Body of pancreas (tissue), 4 donors: Measurements from ENCODE around the gene MFSD12. TPM values are rescaled to one million over a fixed set of nuclear protein-coding genes. Genes with fewer than 3 reads are reported as not detected.
A peak's percentile ranks its signal among the peaks of the same experiment; 100 is the strongest.

Experiments used
- ATAC-seq: fragments of 150-250 bp; one replicate; pipeline ENCODE4 v1.9.1; 2016
- DNase-seq, 4 donors: peaks; one replicate each; pipeline ENCODE4 v3.0.0-alpha.2; 2019
- H3K27ac ChIP-seq, 4 donors: fragments of 200-600 bp; sonication (generic); 1 replicate in 3 of 4; 2 replicates in 1 of 4; pipeline versions ENCODE4 v1.5.1 to v1.6.1; 2016 to 2019; ENCODE audit warnings: mild to moderate bottlenecking in 1 of 4, mixed read lengths in 1 of 4, moderate library complexity in 1 of 4
- H3K27me3 ChIP-seq, 2 donors: fragments of 200-600 bp; sonication (generic); one replicate each; pipeline ENCODE4 v1.6.0; 2016; ENCODE audit warnings: mild to moderate bottlenecking in 1 of 2
- H3K36me3 ChIP-seq, 2 donors: fragments of 200-600 bp; sonication (generic); replicated peaks in 1 of 2; 2 replicates each; pipeline ENCODE4 v1.5.1; 2016; ENCODE audit warnings: low read depth in 2 of 2; ENCODE audit not compliant: insufficient read depth in 1 of 2
- H3K4me1 ChIP-seq: fragments of 200-600 bp; sonication (generic); one replicate; pipeline ENCODE4 v1.6.0; 2016
- H3K4me3 ChIP-seq, 2 donors: fragments of 200-600 bp; sonication (generic); 1 replicate in 1 of 2; 2 replicates in 1 of 2; pipeline ENCODE4 v1.5.1; 2016 to 2019
- H3K9me3 ChIP-seq, 3 donors: fragments of 200-600 bp; sonication (generic); 1 replicate in 2 of 3; 2 replicates in 1 of 3; pipeline ENCODE4 v1.5.1; 2016
- POLR2A ChIP-seq, 3 donors: fragments of 450-650 bp; IDR thresholded peaks; one replicate each; pipeline ENCODE4 v1.6.1; 2016; ENCODE audit warnings: antibody characterized with exemption in 3 of 3, mild to moderate bottlenecking in 2 of 3
- WGBS, 2 donors: methylation state at CpG; one replicate each; pipeline ENCODE4 v1.1.5; 2017; 5-methylcytosine and 5-hydroxymethylcytosine counted together
- intact Hi-C: fragments of 100-400 bp; cut with DNase I; formaldehyde crosslinking; loops from one replicate; pipeline ENCODE4 v1.15.1; 2023
- total RNA-seq, 2 donors: library from RNA; depleted of rRNA; stranded (reverse); fragments of >200 nt; gene quantifications; one replicate each; pipeline ENCODE4 v1.1.0, GENCODE V29; 2016
- TF ChIP-seq, protein P1 (sequence below), 7 experiments: fragments of 450-650 bp in 4 of 7; fragments of 200-600 bp in 3 of 7; sonication (generic) in 3 of 7; IDR thresholded peaks; one replicate each; pipeline ENCODE4 v1.5.1; 2016 to 2019; ENCODE audit warnings: antibody characterized with exemption in 7 of 7

MFSD12 gene
- total RNA-seq, 2 donors from 2014 or later = 64.3 to 78.8 TPM

DNA sequence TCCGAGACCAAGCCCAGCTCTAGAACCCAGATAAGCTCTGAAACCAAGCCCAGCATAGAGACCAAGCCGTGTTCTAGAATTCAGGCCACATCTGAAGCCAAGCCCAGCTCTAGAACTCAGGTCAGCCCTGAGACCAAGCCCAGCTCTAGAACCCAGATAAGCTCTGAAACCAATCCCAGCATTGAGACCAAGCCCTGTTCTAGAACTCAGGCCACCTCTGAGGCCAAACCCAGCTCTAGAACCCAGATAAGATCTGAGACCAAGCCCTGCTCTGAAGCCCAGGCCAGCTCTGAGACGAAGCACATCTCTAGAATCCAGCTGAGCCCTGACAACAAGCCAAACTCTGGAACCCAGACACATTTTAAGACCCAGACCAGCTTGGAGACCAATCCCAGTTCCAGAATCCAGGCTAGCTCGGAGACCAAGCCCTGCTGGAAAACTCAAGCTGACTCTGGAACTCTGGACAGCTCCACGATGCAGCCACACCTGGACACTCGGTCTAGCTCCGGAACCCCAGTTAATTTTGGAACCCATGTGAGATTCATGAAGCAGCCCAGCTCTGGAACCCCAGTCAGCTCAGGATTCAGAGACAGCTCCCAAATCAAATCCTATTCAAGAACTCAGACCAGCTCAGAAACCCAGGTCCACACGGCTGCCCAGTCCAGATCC, 33.7 kb upstream of the MFSD12 start:
- TF ChIP-seq, protein P1, sequence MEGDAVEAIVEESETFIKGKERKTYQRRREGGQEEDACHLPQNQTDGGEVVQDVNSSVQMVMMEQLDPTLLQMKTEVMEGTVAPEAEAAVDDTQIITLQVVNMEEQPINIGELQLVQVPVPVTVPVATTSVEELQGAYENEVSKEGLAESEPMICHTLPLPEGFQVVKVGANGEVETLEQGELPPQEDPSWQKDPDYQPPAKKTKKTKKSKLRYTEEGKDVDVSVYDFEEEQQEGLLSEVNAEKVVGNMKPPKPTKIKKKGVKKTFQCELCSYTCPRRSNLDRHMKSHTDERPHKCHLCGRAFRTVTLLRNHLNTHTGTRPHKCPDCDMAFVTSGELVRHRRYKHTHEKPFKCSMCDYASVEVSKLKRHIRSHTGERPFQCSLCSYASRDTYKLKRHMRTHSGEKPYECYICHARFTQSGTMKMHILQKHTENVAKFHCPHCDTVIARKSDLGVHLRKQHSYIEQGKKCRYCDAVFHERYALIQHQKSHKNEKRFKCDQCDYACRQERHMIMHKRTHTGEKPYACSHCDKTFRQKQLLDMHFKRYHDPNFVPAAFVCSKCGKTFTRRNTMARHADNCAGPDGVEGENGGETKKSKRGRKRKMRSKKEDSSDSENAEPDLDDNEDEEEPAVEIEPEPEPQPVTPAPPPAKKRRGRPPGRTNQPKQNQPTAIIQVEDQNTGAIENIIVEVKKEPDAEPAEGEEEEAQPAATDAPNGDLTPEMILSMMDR (IDR thresholded peaks at IDR 0.05) = no peak
- no peak for TF ChIP-seq POLR2A (IDR thresholded peaks at IDR 0.05)
- ATAC-seq (no peak), DNase-seq (no peak)
- H3K36me3 ChIP-seq = no peaks in the 10 kb centered on the region
- WGBS, 2 donors = 96 to 100% methylated on average over 1 to 8 of the region's 8 CpGs
- H3K9me3 ChIP-seq = no peaks in the 10 kb centered on the region
- no peak overlapping the region for H3K4me3 ChIP-seq
- intact Hi-C loops = no loop called here
- no peak overlapping the region for H3K27ac ChIP-seq
- H3K4me1 ChIP-seq = peaks cover 16% of the 10 kb centered on the region
- H3K27me3 ChIP-seq = peaks cover 0 to 3% of the 10 kb centered on the region in 2 donors

DNA sequence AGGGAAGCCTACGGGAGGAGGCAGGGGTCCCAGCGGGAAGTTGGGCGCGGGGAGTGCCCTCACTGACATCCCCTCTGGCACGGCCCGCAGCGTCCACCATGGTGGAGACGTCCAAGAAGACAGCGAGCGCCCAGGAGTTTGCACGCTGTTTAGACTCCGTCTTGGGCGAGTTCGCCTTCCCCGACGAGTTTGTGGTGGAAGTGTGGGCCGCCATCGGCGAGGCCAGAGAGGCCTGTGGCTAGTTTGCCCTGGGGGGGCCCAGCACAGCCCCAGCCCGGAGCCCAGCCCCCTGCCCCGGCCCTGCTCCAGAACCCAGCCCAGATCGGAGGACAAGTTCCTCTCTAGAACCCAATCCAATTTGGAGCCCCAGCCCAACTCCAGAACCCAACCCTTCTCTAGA, 32.6 kb upstream of the MFSD12 start:
- no peak overlapping the region for H3K27ac ChIP-seq
- ATAC-seq = no peak
- peaks cover 25% of the 10 kb centered on the region for H3K4me1 ChIP-seq
- H3K4me3 ChIP-seq = no peak overlapping the region
- no peaks in the 10 kb centered on the region for H3K9me3 ChIP-seq
- 84 to 85% methylated on average over 8 to 22 of the region's 22 CpGs for WGBS, 2 donors
- no peaks in the 10 kb centered on the region for H3K36me3 ChIP-seq
- no peak for TF ChIP-seq POLR2A (IDR thresholded peaks at IDR 0.05)
- TF ChIP-seq, protein P1 (IDR thresholded peaks at IDR 0.05) = no peak
- intact Hi-C loops = no loop called here
- DNase-seq = no peak
- H3K27me3 ChIP-seq = peaks cover 0 to 12% of the 10 kb centered on the region in 2 donors

DNA sequence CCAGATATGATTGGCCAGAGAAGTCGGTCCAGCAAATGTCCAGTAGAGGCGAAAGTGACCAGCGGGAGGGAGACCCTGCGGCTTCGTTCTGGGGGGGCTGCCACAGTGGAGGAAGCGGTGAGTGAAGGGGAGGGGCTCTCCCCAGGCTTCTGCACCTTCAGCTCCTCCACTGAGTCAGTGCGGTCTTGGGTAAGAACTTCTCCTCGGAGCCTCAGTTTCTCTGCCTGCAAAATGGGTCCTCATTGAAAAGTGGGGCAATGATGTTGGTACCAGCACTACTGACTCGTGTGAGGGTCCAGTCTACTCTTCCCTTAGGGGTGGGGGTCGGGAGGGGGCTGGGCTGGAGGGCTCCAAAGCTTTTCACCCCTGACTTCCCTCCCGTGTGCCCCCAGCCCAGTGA, 32.1 kb upstream of the MFSD12 start:
- intact Hi-C loops = no loop called here
- WGBS, 2 donors = 68% methylated on average over 8 to 10 of the region's 11 CpGs
- ATAC-seq = no peak

DNA sequence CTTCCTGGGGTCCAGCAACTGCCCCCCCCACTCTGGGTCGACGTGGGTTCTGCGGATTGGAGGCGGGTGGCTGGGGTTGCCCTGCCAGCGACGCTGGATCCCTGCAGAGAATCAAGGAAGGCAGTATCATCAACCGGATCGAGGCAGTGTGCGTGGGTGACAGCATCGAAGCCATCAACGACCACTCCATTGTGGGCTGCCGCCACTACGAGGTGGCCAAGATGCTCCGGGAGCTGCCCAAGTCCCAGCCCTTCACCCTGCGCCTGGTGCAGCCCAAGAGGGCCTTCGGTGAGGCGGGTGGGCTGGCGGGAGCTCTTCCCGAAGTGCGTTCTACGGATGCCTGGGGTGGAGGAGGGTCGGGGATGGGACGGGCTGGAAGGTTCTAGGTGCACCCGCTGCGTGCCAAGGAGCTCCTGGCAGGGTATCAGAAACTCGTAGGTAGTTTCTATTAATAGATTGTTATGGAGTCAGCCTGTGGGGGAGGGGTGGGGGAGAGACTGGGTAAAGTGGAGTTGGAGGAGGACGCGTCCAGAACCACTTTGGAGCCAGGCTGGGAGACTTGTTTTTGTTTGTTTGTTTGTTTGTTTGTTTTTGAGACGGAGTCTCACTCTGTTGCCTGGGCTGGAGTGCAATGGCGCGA, 29.4 kb upstream of the MFSD12 start:
- no peaks in the 10 kb centered on the region for H3K36me3 ChIP-seq
- TF ChIP-seq, protein P1 (IDR thresholded peaks at IDR 0.05) = no peak
- TF ChIP-seq POLR2A (IDR thresholded peaks at IDR 0.05) = no peak
- H3K9me3 ChIP-seq = no peaks in the 10 kb centered on the region
- H3K4me1 ChIP-seq = peaks cover 19% of the 10 kb centered on the region
- DNase-seq (peak; percentile 43 to 69 (median 66)), ATAC-seq (peak; percentile 54)
- H3K27ac ChIP-seq = no peak overlapping the region
- H3K4me3 ChIP-seq = no peak overlapping the region
- intact Hi-C loops = no loop called here
- H3K27me3 ChIP-seq = peaks cover 0 to 12% of the 10 kb centered on the region in 2 donors
- WGBS, 2 donors = 42 to 53% methylated on average over 16 to 31 of the region's 31 CpGs

More for the DNA sequence above, 32.1 kb upstream of the MFSD12 start:
- Histone ChIP-seq H3K27me3 (peaks cover 0 to 12% of the 10 kb centered on the region in 2 donors), H3K4me1 (peaks cover 25% of the 10 kb centered on the region), H3K27ac (no peak overlapping the region), H3K36me3 (no peaks in the 10 kb centered on the region), H3K9me3 (no peaks in the 10 kb centered on the region), H3K4me3 (no peak overlapping the region)
- no peak for TF ChIP-seq POLR2A (IDR thresholded peaks at IDR 0.05)
- TF ChIP-seq, protein P1 (IDR thresholded peaks at IDR 0.05) = no peak
- DNase-seq = no peak
